IPS DF 19.7 (cell line): ENCODE measurements around the gene RNF145.

Source experiments
- DNase-seq: peaks from one replicate; pipeline ENCODE4 v3.0.0-alpha.2; 2013; ENCODE audit warnings: low read depth, low spot score

The RNF145 gene

DNA sequence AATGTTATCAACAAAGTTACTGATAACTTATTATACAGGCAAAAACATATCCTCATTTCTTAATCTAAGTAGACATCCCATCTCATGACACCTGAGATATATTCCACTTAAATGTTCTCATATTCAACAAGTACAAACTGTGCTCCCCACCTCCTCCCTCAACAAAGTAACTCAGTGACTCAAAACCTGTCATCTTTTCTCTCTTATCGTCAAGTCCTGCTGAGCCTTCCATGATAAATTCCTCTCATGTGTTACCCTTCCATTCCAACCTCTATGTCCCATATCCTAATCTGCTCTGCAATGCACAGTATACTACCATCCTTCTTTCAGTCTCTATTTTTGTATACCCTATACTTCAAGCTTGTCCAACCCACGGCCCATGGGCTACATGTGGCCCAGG lies 13.6 kb downstream of the RNF145 start:
- DNase-seq: no peak

DNA sequence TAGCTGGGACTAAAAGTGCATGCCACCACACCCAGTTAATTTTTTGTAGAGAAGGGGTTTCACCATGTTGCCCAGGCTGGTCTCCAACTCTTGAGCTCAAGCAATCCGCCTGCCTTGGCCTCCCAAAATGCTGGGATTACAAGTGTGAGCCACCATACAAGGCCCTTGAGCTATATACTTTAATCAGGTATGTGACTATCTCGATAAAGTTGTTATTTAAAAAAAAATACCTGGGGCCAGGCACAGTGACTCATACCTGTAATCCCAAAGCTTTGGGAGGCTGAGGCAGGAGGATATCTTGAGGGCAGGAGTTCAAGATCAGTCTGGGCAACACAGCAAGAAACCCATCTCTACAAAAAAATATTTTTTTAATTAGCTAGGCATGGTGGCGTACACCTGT lies 19.2 kb downstream of the RNF145 start:
- DNase-seq: no peak

DNA sequence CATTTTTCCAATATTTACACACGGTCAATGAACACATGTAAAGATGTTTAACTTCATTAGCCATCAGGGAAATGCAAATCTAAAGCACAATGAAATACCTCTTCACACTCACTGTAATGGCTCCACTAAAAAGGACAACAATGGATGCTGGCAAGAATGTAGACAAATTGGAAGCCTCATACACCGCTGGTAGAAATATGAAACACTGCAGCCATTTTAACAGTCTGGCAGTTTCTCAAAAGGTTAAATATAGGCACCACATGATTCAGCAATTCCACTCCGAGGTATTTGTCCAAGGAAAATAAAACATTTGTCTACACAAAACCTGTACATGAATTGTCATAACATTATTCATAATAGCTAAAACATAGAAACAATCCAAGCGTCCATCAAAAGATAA lies 20.0 kb downstream of the RNF145 start:
- no peak for DNase-seq

DNA sequence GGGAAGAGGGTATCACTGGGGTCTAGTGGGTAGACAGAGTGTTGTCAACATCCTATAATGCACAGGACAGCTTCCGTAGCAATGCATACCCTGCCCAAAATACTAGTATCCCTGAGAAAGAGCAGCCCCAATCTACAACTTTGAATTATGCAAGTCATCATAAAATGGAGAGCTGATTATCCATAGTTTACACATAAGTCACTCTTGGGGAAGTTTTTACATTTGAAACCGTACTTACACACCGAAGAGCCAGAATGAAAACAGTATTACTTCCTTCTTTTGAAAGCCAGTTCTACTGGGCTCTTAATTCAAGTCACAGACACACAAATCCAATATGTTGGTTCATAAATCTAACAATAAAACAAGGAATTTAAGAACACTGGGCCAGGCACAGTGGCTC lies 21.6 kb downstream of the RNF145 start:
- no peak for DNase-seq

DNA sequence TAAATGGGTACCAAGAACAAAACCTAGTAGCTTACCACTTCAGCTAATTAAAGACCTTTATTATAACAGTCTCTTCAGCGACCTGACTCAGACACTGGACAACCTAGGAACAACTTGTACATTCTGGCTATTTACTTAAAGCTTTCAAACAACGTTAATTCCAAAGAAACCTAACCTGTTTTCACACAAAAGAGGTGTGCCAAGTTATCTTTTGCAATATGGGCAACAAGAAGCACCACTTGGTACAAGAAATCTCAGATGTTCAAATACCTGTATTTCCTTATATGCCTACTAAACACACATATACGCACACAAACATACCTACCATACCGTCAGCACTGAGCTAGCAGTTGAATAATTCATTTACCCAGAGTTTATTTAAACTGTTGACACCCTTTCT lies 23.0 kb downstream of the RNF145 start:
- no peak for DNase-seq

DNA sequence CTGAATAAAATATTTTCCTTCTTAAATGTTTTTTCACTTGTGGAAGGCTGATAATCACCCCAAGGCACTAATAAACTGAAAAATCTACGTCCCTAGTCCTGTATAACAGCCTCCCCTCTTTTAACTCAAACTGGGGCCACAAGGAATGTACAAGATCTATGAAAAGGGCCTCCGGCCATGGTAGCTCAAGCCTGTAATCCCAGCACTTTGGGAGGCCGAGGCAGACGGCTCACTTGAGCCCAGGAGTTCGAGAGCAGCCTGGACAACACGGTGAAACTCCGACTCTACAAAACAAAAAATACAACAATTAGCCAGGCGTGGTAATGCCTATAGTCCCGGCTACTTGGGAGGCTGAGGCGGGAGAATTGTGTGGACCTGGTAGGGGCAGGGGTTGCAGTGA lies 23.6 kb downstream of the RNF145 start:
- no peak for DNase-seq

DNA sequence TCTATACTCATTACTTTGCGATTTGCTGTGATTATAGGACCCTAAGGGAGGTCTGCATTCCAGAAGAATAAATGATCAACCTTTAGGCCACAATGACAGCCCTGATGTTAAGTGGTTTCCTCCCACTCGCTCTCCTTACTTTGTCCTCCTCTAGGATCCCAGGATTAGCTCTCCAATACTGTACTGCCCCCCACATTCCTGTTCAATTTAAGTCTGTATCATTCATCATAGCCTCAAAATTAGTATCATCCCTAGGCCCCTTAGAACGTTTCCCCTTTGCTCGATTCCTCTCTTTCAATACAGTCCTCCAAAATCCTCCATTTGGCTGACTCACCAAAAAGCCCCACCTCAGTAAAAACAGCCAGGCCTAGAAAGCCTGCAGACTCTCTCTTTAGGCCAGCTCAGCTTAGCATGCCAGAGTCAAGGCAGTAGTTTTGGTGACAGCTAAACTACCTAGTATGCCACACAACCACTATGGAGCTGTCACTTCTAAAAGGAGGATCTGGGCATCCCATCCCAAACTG lies 24.4 kb downstream of the RNF145 start:
- DNase-seq: no peak

DNA sequence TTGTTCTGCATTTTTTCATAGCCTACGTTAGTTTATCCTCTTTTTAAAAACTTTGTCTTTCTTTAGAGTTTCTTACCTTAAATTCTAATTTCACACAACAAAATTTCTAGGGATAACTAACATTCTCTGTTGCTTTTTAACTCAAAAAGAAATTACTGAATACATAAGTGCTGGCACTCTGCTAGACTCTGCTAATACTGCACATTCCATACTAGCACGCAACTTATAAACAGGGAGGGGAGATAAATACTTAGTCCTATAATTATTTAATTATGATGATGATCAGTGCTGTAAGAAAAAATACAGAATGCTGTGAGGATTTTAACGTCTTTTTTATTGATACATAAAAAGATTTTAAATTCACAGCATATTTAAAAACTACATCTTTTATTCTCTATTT lies 25.1 kb downstream of the RNF145 start:
- DNase-seq: no peak

DNA sequence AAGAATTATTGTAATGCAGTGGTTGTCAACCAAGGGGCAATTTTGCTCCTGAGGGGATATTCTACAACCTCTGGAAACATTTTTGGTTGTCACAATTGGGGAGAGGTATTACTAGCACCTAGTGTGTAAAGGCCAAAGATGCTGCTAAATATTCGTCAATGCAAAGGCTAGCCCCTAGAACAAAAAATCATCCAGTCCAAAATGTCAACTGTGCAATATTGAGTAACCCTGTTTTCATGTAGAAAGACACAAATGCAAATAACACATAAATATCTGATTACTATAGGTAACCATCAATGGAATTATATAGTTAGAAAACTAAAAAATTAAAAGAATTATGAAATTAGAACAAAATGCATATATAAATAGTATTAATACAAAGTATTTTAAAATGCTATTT lies 26.1 kb downstream of the RNF145 start:
- DNase-seq: no peak

DNA sequence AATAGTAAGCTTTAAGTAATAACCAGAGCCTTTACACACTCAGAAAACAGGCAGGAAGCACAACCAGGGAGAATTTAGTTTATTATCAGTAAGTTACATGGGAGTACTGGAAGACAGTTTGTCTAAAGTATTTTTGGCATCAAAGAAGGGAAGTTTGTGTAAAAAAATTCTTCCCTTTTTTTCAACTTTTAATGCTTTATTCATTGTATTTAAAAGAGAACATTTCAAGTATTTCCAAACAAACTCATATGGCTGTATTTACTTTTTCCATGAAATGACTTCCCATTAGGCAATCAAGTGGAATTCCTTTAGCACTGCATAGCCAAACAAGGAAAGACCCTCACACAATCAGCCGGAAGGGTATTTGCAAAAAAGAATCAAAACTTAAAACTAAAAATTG lies 26.7 kb downstream of the RNF145 start:
- no peak for DNase-seq

DNA sequence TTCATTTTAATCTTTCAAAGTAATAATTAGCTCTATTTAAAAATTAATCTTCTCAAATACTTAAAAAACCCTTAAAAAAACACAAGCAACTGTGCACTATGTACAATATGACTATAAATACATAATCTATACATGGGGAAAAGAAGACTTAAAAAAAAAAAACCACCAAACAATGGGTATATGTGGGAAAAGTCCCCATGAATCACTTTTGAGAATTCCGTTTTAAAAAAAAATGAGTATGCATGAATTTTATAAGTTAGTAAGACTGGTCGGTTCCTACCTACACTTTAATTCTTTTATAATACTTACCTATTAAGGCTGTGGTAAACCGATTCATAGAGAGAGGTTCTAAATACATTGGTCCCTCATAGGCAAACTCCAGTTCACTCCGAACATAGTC lies 27.7 kb downstream of the RNF145 start:
- no peak for DNase-seq

DNA sequence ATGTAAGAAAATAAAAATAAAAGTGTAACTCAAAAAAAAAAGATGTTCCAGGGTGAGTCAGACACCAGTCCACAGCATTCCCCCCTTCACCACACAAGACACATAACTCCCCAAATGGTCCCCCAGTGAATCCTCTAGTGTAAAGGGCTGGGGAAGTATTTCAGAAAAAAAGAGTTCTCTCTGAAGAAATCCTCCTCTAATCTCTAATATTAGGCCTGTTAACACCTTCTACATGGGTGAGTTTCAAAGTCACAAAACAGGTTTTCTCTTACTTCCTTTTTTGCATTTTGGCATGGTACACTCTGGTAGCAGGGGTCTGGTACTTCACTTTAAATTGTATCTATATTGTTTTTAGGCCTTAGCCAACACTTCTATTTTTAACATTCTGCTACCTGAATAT lies 28.2 kb downstream of the RNF145 start:
- no peak for DNase-seq

DNA sequence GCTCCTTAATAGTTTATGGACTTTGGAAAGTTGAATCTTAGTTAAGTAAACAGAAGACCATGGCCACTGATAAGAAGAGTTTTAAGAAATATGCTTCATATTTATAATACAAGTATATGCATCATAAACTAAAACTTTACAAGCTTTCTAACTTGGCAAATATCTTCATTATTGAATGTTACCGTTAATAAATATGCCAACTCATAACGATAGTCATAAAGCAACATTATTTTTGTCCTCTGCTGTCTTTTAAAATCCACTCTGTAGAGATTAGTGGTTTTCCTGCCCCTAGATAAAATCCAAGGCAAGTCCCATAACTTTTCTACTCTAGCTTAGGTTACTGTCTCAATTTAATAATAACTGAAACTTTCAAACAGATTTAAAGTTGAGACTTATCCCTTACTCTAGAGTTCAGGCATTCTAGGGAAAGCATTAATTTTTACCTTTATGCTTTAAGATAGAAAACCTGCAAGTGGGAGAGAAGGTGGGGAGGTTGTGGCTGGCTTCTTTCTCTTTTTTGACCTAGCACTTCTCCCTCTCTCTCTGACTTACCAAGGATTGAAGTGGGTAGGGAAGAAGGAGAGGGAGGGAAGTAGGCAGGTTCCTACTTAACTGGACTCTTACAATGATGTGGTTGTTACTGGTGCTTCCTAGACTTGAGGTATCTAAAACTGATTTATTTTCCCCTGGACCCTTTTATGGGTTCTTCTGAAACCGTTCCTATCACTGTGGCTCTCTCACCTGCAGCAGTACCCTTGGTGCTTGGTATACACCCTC lies 29.6 kb downstream of the RNF145 start:
- DNase-seq: no peak

DNA sequence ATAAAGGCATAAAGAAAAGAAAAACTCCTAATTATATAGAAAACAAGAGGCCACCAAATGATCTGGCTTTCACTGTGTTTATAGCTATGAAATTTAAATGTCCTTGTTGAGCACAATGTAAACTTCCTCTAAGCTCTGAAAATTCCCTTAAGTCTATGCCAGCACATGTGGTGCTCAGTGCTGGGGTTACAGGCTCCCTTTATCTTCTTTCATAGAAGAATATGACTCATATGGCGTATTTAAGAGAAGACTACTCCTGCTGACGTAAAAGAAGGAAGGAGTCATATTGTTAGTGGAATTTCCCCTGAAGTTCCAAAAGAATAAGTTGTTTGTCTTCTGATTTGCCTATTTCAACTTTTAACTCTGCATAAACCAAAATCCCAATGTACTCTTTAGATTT lies 30.4 kb downstream of the RNF145 start:
- DNase-seq: no peak

DNA sequence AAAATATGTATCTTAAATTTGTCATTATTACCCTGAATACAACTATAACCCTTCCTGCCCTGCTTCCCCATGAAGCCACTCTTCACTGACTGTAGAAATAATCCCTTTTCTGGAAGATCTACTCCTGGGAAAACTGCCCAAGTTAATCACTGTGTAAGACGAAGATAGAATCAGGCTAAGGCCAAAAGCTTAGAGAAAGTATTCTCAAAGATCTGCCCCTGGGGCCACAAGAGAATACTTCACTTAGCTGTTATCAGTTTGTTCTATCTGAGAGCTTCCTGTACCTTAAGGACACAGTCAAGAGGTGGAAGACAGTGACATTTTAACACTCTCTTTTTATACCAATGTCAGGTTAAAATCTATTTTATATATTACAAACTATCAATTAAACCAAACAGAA lies 33.8 kb downstream of the RNF145 start:
- no peak for DNase-seq

DNA sequence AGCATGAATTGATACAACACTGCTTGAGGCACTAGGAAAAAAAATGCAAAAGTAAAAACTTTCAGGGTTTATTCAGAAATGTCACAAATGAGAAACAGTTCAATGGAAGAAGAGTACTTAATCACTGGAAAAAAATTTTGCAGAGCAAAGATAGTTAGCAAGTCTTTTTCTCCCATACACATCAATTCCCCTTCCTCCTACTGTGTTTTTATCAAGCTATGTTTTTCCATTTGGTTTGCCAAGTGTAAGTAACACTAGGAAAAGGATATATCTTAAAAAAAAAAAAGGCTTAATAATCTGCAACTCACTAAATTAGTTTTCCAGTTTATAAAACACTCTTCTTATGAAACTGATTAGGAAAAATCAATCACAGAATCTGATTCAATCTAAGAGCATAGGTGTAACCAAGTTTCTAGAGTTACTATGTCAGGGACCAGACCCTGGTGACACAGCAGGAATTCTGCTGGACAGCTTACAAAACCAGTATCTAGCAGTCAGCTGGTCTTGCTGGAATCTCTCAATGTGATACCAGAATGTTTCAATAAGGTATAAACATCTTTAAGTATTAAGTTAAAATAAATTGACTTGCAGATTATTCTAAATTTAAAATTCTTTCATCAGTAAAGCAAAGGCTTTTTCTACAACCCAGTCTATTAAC lies 34.7 kb downstream of the RNF145 start:
- no peak for DNase-seq

DNA sequence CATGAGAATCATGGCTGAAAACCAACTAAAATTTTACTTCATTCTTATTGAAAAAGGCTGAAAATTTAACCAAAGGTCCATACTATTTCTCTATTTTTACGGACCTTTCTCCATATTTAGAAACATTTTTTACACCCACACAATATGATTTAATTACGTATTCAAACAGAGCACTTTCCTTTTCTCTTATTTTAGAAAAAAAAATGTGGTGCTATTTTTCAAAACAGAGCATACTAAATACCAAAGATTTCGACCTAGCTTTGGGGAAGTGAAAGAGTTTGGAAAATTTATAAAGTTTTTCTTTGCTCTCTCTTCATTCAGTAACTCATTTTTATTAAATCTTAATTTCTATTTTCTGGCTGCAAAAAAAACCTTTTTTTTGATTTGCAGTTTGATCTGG lies 38.1 kb downstream of the RNF145 start:
- DNase-seq: no peak

DNA sequence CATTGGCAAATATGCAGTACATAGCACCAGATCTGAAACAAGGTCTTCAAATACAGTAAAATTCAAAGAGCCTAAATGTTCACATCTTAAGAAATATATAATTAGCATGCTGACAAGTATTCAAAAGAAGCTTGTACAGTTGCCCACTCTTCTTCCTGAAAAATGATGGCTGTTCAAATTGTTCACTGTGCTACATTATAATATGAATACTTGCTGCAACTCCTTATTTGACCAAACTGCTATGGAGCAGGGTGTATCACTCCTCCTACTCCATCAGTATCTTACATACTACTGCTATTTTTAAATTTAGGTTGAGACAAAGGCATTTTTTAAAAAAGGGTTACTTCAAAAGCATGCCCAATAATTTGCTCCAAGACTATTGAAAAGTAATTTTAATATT lies 39.3 kb downstream of the RNF145 start:
- no peak for DNase-seq

DNA sequence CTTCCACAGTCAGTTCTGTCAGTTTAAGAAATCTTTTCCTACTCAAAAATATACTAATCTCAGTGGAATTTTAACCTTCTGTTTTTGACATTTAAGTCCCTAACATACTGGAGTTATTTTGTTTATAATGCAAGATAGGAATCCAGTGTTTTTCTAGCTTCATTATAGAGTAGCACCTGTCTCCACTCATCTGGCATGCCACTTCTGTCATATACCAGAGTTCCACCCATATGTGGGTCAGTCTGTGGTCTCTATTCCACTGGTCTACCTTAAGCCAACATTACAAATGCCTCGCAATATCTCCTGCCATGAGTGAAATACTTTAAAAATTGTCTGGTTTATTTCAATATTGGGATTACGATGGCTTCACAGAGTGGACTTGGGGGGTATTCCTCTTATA lies 42.9 kb downstream of the RNF145 start:
- no peak for DNase-seq

DNA sequence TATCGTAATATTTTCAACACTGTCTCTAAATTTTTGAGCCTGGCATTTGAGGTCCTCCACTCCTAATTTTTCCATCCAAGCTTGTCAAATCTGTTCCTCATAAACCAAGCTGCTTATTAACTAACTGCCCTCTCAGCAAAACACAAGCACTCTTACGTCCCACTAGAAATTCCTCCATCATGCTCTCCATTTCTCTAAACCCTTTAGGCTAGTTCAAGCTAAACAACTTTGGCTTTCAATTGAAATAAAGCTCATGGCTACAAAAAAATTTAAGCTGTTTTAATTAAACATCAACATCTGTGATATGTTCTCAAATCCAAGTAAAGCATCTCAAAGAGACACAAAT lies 45.7 kb downstream of the RNF145 start:
- no peak for DNase-seq

DNA sequence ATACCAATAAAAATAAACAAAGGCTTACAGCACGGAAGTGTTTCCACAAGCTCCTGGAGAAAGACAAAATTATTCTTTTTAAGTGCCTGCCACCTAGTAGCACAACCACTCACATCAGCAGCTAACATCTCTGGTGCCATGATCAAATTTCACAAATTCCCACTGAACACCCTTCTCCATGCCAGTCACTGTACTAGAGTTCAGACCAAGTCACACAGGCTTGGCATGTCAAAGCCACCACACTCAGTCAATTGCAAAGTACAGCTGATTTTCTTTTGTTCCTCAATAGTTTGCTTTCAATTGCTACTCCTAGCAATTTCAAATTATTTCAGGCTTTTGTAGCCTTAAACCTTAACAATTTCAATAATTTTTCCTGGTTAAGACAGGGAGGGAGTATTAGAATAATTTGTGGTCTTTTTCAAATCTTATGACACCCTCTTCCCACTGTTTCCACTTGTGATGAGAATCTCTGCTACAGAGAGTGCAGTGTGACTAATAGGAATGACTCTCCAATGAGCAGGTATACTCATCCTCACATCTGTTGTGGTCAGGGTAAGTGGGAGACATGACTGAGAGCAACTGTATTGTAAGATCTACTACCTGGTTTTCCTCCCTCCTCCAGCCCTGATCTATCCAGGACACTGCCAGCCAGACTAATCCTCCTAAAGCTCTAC lies 46.2 kb downstream of the RNF145 start:
- DNase-seq: no peak

DNA sequence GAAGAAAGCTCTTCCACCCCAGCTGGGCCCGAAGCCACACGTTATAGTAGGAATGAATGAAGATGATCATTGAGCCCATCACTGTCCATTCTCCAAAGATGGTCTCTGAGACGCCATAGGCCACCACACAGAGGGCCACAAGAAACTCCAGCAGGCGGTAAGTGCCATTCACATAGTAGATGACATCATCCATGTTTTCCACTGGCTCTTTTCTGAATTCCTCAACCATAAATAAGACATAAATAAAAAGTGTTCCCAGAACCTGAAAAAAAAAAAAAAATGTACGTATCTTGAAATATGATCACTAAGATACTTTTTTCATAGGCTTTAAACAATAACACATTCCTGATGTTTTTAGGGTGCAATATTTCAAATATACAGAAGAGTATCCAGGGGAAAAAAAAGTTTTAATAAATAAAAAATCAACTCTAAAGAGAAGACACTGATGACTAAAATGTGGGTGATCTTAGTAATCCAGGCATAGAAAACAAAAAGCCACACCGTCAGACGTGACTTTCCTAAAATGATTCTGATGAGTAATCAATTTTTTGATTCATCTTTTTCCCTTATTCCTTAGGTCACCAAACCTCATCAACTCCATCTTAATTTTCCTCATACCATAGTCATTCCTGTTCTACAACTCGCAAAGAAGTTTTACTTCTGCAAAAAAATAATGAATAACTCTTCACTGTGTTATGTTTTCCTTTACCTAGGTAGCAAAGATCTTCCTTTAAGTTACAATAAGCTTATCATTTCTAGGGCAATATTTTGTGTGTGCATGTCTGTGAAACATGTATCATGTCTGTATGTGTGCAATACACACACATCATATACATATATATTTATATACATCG lies 47.8 kb downstream of the RNF145 start:
- no peak for DNase-seq
